GM21529 (cell line): Measurements from ENCODE around the gene YPEL3.
"Not testable (repeated sequence)": the region's sequence is repeated elsewhere in the genome, so short reads cannot be mapped to it uniquely, and the experiment has no call there.

Experiments used
- ATAC-seq: cut with Tn5 transposase; IDR thresholded peaks from one replicate; pipeline ENCODE4 v1.9.1; 2021; ENCODE audit not compliant: unreplicated experiment

The YPEL3 gene

DNA sequence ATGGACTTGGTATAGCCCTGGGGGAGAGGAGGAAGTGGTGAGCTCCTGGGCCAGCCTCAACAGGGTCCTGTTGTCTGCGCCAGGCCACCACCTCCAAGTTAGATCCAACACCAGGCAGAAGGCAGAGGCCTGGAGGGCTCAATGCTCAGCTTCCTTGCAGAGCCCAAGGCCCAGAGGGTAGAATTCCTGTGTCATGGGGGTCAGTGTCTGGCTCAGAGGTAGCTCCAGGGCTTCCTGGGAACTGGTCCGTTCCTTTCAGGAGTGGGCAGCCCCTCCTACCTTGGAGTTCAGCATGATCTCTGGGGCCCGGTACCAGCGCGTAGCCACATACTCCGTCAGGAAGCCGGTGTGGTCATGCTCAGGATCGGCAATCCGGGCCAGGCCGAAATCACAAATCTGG is 21.8 kb upstream of the YPEL3 start:
- no peak for ATAC-seq

DNA sequence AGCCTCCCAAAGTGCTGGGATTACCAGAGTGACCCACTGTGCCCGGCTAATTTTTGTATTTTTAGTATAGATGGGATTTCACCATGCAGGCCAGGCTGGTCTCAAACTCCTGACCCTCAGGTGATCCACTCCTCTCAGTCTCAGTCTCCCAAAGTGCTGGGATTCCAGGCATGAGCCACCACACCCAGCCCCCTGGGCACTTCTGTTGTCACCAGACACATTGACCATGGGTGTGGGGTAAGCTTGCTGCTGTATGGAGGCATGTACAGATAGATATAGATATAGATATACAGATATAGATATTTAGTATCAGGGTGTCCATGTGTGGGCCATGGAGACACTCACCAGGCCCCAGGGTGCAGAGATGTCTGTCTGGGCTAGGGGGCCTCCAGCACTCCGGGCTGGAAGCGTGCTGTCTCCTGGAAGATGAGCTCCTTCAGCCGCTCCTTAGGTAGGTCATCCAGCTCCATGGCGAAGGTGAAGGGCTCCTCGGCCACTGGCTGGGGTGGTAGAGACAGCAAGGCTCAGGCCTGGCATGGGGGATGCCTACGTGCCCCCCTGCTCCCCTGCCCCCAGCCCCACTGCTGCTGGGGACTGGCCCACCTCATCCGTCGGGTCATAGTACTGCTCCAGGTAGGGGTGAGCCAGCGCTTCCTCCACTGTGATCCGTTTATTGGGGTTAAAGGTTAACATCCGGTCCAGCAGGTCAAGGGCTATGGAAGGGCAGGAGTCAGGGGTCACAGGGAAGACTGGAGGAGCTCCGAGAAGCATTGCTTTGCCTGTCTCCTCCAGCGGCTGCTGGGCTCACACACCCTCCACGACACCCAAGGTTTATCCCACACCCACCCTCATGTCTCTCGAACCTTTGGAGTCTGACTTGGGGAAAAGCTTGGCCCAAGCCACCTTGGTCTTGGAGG is 20.5 kb upstream of the YPEL3 start:
- no peak for ATAC-seq

DNA sequence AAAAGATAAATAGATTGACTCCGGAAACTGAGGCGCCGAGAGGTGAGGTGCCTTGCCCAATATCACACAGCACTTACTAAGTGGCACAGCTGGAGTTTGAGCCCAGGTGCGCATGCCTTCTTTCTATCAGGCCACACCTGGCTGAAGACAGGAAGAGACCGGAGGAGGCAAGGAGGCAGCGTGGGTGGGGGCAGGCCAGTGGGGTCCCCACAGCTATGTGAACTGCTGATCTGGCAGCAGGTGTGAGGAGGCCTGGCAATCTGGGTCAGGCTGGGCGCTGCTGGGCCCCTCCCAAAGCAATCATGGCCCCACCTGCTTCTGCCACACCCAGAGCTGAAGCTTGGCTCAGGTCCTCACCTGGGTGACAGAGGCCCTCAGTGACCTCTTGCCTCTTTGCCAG is 19.2 kb upstream of the YPEL3 start:
- no peak for ATAC-seq

DNA sequence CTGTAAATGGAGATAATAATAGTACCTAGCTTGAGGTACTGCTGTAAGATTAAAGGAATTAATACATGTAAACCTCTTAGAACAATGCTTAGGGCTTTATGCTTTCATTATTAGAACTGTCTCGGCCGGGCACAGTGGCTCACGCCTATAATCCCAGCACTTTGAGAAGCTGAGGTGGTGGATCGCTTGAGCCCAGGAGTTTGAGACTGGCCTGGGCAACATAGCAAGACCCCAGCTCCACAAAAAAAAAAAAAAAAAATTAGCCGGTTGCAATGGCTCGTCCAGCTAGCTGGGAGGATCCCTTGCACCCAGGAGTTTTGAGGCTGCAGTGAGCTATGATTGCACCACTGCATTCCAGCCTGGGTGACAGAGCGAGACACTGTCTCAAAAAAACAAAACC is 18.8 kb upstream of the YPEL3 start:
- not testable (repeated sequence) for ATAC-seq

DNA sequence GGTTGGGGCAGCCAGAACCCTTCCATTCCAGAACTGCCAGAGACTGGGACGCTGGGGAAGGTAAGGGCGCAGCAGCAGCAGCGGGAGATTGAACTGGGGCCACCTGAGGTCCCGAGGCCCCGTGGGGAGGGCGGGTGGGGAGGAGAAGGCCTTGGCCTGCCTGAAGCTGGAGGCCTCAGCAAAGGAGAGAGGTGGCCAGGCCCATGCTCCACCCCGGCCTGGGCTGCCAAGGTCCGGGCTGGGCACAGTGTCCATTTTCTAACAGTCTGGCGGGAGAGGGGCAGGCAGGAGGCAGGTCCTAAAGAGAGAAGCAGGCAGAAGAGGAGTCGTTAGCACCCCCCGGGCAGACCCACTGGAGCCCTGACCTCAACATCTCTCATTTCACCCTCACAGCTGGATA is 18.4 kb upstream of the YPEL3 start:
- ATAC-seq: no peak

DNA sequence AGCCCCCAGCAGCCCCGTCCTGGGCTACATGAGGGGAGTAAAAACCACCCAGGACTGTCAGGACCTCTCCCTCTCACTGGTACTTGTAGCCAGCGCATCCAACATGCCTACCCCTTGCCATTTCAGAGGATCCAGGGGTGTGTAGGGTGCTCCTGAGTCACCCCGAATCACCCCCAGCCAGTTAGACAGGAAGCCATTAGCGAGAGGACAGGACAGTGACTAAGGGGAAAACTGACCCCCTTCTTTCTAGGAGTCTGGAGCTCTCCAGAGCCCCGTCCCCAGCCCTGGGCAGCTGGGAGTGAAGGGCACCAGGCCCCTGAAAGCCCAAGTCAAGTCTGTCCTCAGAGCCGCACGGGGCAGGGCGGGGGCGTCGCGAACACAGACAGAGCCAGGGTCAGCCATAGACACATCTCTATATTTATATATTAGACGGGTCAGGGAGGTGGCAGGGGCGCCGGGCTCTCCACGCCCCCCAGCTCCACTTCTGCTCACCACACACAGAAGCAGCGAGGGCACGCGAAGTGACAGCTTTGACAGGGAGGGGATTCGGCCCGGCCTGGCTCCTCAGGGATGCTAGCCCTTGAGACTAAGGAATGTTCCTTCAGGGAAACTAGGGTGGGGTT is 17.8 kb upstream of the YPEL3 start:
- no peak for ATAC-seq

DNA sequence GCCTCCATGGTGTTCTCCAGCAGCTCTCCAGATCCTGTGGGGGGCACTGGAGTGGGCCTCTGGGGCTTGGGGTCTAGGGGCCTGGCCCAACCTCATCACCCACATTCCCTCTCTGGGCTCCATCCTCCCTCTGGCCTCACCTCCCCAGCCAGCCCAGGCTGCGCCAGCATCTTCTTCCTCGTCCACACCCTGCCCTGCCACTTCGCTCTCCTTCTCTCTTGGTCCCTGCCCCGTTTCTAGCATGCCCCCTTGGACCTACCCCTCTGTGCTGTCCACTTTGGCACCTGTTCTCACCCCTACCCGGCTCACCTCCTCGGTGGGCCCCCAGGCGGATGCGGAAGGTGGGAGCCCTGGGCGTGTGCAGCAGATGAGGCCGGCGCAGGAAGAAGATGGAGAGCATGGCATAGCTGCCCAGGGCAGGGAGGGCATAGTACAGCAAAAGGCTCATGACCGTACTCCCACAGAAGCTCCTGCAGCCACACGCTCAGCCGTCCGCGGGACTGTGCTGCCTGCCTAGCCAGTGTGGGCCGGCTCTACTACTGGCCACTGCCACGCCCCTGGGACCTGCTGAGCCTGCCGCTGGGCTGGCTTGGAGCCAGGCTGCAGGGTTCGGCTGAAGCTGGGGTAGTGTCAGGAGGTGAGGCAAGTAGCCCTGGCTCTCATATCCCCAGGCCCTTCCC is 17.2 kb upstream of the YPEL3 start, which contains the start of gene GDPD3:
GDPD3 (minus strand) TSS at position 507 of the 680 bp plus-strand sequence; CDS start at position 448, 59 bp downstream.
- ATAC-seq: no peak

DNA sequence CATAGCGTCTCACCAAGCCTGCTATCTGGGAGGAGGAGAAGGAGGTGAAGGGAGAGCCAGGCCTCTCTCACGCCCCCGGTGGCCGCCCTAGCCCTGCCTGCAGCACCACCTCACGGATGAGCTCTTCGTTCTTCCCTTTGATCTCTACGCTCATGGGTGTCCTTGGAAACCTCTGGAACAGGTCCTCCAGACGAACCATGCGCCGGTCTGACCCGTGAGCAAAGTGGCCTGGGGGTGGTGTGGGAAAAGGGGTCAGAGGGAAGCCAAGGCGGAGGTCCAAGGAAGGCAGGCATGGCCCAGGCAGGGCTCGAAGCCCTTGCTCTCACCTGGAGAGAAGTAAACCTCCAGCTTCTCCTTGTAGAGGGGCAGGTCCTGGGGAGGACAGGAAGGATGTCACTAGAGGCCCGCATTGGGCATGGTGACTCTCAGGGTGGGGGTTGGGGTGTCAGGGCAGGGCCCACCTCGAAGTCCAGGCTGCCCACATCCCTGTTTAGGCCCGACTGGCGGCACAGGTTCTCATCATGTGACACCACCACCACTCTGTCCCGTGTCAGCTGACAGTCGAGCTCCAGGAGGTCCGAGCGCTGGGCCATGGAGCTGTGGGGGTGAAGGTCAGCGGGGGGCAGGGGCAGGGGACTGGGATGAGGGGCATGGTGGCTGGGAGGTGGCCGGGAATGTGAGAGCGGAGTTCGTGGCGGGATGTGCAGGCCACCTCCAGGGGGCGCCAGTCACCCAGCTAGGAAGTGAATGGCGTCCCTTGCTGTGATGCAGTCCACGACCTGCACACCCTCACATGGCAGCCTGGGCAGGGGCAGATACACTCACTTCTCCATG is 16.4 kb upstream of the YPEL3 start:
- ATAC-seq: no peak

DNA sequence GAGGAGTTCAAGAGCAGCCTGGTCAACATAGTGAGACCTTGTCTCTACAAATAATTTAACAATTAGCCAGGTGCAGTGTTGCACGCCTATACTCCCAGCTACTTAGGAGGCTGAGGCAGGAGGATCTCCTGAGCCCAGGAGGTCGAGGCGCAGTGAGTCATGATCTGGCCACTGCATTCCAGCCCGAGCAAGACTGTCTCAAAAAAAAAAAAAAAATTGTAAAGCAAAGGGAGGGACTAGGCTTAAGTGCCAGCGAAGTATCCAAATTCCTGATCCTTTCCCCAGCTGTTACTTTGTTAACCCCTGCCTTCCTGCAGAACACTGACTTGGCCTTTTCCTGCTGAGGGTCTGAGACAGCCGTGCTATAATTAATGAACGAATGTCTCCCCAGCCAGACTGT is 14.6 kb upstream of the YPEL3 start:
- no peak for ATAC-seq

DNA sequence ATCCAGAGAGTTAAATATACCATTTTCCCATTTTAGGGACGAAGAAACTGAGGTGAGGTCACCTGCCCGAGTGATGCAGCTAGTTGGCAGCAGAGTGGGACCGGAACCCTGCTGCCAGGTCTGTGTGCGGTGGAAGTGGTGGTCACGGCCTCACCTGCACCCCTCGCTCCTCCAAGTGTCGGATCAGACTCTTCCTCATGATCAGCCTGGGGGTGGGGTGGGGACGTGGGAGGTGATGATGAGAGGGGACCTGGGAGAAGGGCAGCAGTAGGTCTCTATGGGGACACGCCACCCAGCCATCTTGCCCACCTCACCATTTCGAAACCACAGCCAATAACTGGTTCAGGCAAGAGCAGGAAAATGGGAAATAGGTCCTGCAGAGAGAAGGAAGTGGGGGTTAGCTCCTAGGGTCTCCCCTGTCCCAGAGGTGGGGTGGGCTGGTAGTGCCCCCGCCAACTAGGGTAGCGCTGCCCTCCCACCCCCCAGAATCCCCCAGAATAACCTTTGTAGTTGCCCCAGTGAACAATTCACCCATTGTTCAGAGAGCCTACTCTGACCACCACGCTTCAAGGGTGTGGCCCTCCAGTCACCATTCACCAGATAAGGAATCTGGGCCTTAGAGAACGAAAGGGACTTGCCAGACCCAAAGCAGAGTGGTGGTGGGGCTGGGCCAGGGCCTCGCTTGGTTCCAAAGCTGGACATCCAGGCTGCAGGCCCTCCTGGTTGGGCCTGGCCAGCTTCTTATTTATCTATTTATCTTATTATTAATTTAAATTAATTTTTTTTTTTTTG is 12.2 kb upstream of the YPEL3 start:
- no peak for ATAC-seq

DNA sequence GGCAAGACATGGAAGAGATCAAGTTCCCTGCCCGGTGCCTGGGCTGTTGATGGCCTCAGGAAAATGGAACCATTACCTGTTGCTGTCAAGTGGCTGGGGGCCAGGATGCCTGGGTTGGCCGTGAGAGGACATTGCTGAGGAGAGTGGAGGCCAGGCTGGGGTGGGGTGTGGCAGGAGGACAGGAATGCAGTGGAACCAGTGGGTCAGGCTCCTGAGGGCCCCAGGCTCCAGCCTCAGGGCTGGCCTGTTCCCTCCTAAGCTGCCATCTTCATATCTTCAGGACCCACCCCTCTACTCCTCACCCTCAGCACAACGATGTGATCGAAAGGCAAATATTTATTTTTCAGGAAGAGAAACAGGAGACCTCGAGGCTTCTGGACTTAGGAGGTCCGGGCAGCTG is 8.5 kb upstream of the YPEL3 start:
- ATAC-seq: no peak

DNA sequence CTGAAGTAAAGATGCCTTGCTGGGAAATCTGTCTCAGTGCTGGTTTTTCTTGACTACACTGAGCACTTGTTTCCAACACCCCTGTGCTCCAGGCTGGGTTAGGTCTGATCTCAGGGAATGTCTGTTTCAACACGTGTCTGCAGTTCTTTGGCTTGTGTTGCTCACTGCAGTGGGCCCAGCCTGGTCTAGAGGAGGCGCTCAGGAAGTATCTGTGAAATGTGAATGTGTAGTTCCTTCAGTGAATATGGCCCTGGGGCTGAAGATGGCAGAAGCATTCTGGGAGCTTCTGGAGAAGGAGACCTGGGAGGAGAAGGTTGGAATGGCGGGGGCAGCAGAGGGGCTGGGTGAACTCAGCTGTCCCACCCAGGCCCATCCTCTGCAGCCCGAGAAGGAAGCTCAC is 8.1 kb upstream of the YPEL3 start:
- ATAC-seq: no peak

DNA sequence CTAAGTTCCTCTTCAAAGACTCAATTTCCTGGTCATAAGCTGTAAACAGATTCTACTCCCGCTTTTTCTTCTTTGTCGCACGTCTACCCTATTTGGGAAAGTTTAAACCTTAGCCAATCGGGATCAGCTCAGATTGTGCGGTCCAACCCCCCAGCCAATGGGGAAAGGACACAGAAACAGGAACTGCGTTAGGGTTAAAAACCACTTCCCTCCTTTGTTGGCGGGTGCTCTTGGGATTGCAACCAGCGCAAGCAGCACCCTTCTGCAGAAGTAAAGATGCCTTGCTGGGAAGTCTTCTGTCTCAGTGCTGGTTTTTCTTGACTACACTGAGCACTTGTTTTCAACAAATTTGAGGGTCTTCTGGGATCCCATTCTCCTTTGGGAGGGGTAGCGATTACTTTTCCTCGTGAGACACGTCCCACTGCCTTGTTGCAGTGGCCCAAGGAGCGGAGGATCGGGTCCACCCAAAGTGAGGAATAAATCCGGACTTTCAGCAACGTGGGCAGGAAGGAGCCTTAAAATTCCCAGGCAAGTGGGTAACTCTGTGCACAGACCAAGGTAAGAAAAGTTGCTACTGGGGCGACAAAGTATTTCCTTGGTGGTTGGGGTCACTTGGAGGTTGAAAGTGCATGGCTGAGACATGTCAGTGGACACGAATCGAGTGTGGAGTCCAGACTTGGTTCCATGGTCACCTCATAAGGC is 1.0 kb upstream of the YPEL3 start:
- ATAC-seq: no peak

DNA sequence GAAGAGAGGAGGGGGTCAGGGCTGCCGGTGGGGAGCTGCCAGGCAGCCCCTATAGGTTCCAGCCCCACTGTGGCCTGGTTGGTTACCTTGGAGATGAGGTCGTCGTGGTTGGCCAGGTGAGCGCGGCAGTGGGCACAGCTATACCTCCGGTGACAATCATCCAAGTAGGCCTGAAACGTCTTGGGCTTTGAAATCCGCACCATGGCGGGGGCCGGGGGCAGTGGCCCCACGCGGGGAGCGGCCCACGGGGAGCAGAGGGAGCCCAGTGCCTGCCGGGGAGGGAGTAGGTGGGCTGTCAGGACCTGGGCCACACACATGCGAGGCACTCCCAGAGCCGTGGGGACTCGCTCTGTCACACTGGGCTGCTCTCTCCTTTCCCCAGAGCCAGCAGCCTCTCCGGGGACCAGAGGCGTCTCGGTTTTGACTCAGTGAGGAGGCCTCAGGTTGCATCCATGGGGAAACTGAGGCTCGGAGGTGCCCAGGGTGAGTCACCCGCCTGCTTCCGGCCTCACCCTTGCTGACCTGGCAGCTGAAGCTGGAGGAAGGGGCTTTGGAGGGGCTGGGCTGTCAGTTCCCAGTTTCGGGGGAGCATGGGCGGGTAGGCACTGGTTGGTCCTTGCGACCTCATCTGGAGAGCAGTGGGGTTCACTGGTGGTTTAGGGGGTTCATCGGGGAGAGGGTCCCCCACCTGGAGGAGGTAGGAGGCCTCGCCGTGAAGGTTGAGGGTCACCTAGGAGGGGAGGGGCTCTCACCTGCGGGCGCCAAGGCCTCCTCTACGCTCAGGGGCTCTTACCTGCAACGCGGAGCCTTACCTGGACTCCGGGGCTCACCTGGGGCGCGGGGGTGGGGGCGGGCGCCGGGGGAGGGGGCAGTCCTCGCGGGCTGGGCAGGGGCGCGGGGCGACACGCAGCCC is 591 bp downstream of the YPEL3 start:
- no peak for ATAC-seq

DNA sequence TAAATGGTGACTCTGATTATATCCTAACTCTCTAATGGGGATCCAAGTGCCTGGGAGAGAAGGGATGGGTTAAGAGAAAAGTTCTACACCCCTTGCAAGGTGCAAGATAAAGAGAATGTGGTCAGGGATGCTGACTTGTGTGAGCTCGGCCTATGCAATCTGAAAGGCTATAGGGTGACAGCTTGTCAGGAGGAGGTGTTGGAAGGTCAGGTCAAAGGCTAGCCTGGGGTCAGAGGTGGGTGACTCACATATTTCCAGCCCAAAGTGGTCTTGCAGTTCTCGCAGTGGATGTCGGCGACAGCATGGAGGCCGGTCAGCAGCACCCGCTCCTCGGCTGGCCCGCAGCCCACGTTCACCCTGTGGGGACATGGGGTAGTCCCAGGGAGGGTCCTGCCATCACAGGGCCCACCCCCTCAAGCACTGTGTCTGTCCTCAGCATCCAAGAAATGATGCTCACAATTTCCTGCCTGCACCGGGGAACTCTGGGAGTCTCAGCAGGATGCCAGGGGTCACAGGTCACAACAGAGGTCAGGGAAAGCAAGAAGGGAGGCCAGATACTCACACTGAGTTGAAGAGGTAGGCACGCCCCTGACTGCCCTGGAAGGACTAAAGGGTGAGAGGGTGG is 1.4 kb downstream of the YPEL3 start:
- ATAC-seq: no peak

DNA sequence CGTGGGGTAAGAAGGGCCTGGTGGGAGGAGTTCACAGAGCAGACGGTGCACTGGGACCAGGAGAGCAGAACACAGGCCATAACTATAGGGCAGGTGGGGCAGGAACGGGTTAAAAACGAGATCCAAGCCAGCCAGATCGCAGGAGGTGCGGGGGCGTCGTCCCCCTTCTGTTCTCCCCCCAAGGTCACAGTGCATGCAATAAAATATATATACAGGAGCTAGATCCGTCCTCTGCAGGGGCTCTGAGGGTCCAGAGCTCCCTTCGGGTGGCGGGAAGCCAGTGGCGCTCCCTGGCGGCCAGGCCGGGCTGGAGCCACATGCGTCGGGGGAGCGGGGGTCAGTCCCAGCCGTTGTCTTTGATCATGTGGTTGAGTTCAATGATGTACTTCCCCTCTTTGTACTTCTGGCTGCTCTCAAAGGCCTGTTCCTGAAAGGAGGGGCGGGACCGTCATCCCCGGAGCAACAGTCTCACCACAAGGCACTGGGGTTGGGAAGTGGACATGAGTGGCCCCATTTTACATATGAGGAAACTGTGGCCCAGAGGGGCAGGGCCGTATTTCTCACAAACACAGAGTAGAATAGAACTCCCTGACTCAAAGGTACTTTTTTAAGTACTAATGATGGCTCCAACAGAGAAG is 3.5 kb downstream of the YPEL3 start:
- peak; percentile 48 for ATAC-seq
